Measurements from ENCODE around the gene RPL34. TPM values are rescaled to one million over a fixed set of nuclear protein-coding genes. Genes with fewer than 3 reads are reported as not detected.

RPL34 gene
- total and polyA plus RNA-seq, 2 experiments from 2014 or later: 588 to 935 TPM

DNA sequence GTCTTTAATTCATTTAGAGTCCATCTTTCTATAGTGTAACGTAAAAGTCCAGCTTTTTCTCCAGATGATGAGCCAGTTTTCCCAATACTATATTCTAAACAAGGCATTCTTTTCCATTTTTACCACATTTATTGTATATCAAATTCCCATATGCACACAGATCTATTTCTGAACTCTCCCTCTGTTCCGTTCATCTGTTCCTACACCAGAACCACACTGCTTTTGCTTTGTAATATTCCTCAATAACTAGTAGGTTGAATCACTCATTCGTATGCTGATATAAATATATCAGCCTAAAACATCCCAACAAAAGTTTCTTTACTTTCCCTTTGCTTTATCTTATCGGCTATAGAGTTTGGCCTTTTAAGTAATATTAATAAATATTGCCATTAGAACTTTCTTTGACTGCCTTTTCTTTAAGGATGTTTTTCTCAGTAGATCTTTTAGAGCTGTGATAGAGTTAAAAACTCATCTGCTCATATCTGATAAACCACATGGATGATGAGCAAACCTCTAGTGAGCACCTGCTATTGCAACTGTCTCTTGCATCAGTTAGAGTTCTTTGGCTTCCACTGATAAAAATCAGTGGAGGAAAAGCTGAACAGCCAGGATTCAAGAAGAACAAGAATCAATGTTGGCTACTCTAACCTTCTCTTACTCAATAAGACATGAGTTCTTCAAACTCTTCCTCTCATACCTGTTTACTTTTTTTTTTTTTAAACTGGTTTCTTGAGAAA, 13.1 kb upstream of the RPL34 start:
- Histone ChIP-seq H3F3A (ENCODE audit: insufficient read depth) (no peaks in the 10 kb centered on the region), H4K20me1 (ENCODE audit: insufficient read depth) (no peaks in the 10 kb centered on the region), H3K4me3 (no peak overlapping the region), H3K27me3 (replicated peaks; ENCODE audit: insufficient read depth) (no peaks in the 10 kb centered on the region), H3K4me1 (ENCODE audit: insufficient read depth) (no peaks in the 10 kb centered on the region), H3K79me2 (ENCODE audit: insufficient read depth) (no peaks in the 10 kb centered on the region), H3K9me2 (ENCODE audit: insufficient read depth) (no peaks in the 10 kb centered on the region), H3K9ac (no peak overlapping the region), H3K27ac (no peak overlapping the region), H2AFZ (no peak overlapping the region), H3K9me3 (ENCODE audit: low read depth) (no peaks in the 10 kb centered on the region), H3K36me3 (ENCODE audit: low read depth) (no peaks in the 10 kb centered on the region), H3K4me2 (ENCODE audit: unreplicated experiment) (no peak overlapping the region)
- in situ Hi-C loops (cut with MboI): no loop called here
- WGBS, 2 experiments (ENCODE audit: low coverage in 1 of 2, low lambda C conversion rate in 2 of 2, missing lambda C conversion rate in 2 of 2): 84% methylated on average over 4 of the region's 4 CpGs
- TF ChIP-seq EZH2phosphoT487 (IDR thresholded peaks at IDR 0.05; ENCODE audit: insufficient read depth, low read depth) (no peak), EZH2 (IDR thresholded peaks at IDR 0.05; ENCODE audit: insufficient read depth, poor library complexity, severe bottlenecking) (no peak)
- DNase-seq: no peak

DNA sequence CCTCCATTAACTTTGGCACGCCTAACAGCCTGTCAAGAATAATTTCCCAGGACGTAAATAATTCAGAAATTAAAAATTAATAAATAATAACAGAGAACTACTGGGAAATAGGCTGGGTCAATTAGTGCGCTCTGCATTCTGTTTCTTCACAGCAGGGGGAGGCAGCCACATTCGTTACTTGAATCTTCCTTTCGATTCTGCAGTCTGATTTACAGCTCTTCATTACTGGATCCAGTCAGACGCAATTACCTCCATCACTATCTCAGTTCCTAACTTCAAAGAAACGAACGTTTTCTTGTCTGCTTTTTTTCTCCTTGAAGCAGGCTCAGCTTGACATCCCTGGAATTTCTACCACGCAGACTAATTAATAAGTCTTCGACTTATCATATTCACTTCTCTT, 9.0 kb upstream of the RPL34 start:
- Histone ChIP-seq H3K4me1 (ENCODE audit: insufficient read depth) (no peaks in the 10 kb centered on the region), H2AFZ (peak overlapping the region; percentile 88), H3K4me3 (peak overlapping the region; percentile 76), H3K36me3 (ENCODE audit: low read depth) (no peaks in the 10 kb centered on the region), H3K27ac (no peak overlapping the region), H3F3A (ENCODE audit: insufficient read depth) (no peaks in the 10 kb centered on the region), H3K4me2 (ENCODE audit: unreplicated experiment) (peak overlapping the region; percentile 92), H3K9me3 (ENCODE audit: low read depth) (no peaks in the 10 kb centered on the region), H3K27me3 (replicated peaks; ENCODE audit: insufficient read depth) (no peaks in the 10 kb centered on the region), H3K79me2 (ENCODE audit: insufficient read depth) (no peaks in the 10 kb centered on the region), H3K9me2 (ENCODE audit: insufficient read depth) (no peaks in the 10 kb centered on the region), H3K9ac (peak overlapping the region; percentile 58; the same call in 1 of the 2 replicates), H4K20me1 (ENCODE audit: insufficient read depth) (no peaks in the 10 kb centered on the region)
- 28 to 36% methylated on average over 10 of the region's 10 CpGs for WGBS, 2 experiments (ENCODE audit: low coverage in 1 of 2, low lambda C conversion rate in 2 of 2, missing lambda C conversion rate in 2 of 2)
- peak; percentile 60 for DNase-seq
- in situ Hi-C loops (cut with MboI): no loop called here
- no peak for TF ChIP-seq EZH2phosphoT487 (IDR thresholded peaks at IDR 0.05; ENCODE audit: insufficient read depth, low read depth)
- TF ChIP-seq EZH2 (IDR thresholded peaks at IDR 0.05; ENCODE audit: insufficient read depth, poor library complexity, severe bottlenecking): no peak

DNA sequence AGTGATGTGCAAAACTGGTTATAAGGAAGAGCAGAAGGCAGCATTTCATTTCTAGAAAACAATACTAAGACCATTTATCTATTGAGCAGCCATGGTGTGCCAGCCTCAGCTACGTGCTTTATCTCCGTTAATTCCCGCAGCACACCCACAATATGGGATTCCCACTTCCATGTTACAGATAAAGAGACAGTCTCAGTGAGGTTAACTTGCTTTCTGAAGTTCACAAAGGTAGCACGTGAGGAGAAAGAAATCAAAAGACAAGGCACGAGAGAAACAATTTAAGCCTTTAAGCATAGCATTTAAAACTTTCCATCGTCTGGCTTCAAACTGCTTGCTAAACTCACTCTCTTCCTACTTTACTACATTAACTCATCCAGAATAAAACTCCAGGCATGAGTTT, 8.0 kb upstream of the RPL34 start:
- no peaks in the 10 kb centered on the region for H3K9me2 ChIP-seq (ENCODE audit: insufficient read depth)
- no peaks in the 10 kb centered on the region for H3K4me1 ChIP-seq (ENCODE audit: insufficient read depth)
- no peak overlapping the region for H3K9ac ChIP-seq
- H4K20me1 ChIP-seq (ENCODE audit: insufficient read depth): no peaks in the 10 kb centered on the region
- no peaks in the 10 kb centered on the region for H3F3A ChIP-seq (ENCODE audit: insufficient read depth)
- H3K4me3 ChIP-seq: no peak overlapping the region
- H3K27ac ChIP-seq: no peak overlapping the region
- H3K27me3 ChIP-seq (replicated peaks; ENCODE audit: insufficient read depth): no peaks in the 10 kb centered on the region
- in situ Hi-C loops (cut with MboI): no loop called here
- H3K4me2 ChIP-seq (ENCODE audit: unreplicated experiment): no peak overlapping the region
- no peaks in the 10 kb centered on the region for H3K9me3 ChIP-seq (ENCODE audit: low read depth)
- TF ChIP-seq EZH2 (IDR thresholded peaks at IDR 0.05; ENCODE audit: insufficient read depth, poor library complexity, severe bottlenecking) (no peak), EZH2phosphoT487 (IDR thresholded peaks at IDR 0.05; ENCODE audit: insufficient read depth, low read depth) (no peak)
- DNase-seq: no peak
- H3K36me3 ChIP-seq (ENCODE audit: low read depth): no peaks in the 10 kb centered on the region
- H2AFZ ChIP-seq: peak overlapping the region; percentile 88; the same call in 1 of the 2 replicates
- H3K79me2 ChIP-seq (ENCODE audit: insufficient read depth): no peaks in the 10 kb centered on the region
- 77% methylated on average over 6 of the region's 6 CpGs for WGBS, 2 experiments (ENCODE audit: low coverage in 1 of 2, low lambda C conversion rate in 2 of 2, missing lambda C conversion rate in 2 of 2)

DNA sequence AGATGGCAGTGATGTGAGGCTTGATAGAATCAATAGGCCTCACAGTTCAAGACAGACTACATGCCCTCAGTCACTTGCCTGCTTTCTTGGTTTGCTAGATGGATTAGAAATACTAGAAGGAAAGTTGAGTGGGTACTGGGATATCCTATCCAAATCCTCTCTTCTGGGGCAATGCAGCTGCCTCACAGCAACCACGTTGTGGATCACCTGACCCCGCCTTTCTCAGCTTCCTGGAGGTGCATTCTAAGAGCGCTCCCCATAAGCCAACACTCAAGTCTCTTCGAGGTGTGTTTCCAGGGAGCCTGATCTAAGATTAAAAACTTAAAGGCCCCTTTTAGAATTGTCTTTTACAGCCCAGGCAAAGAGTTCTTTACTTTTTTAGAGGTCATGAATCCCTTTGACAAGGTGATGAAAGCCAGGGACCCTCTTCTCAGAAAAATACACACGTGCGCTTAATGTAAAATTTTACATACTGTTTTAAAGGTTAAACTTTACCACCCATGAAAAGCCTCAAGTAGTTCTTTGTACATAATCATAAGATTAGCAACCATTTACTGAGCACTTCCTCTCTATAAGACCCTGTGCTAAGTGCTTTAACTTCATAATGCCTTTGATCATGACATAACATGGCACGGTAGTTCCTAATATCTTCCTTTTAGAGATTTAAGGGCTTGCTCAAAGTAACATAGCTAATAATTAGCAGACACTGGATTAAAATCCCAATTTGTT, 840 bp upstream of the RPL34 start:
- no peaks in the 10 kb centered on the region for H3K9me2 ChIP-seq (ENCODE audit: insufficient read depth)
- no peaks in the 10 kb centered on the region for H3K27me3 ChIP-seq (replicated peaks; ENCODE audit: insufficient read depth)
- DNase-seq: peak; percentile 25
- 75 to 77% methylated on average over 7 of the region's 7 CpGs for WGBS, 2 experiments (ENCODE audit: low coverage in 1 of 2, low lambda C conversion rate in 2 of 2, missing lambda C conversion rate in 2 of 2)
- TF ChIP-seq EZH2phosphoT487 (IDR thresholded peaks at IDR 0.05; ENCODE audit: insufficient read depth, low read depth) (no peak), EZH2 (IDR thresholded peaks at IDR 0.05; ENCODE audit: insufficient read depth, poor library complexity, severe bottlenecking) (no peak)
- no peaks in the 10 kb centered on the region; the same call in 1 of the 2 replicates for H4K20me1 ChIP-seq (ENCODE audit: insufficient read depth)
- peak overlapping the region; percentile 48 for H3K27ac ChIP-seq
- peak overlapping the region; percentile 71 for H3K9ac ChIP-seq
- no peaks in the 10 kb centered on the region for H3K9me3 ChIP-seq (ENCODE audit: low read depth)
- peak overlapping the region; percentile 95 for H3K4me3 ChIP-seq
- H3K36me3 ChIP-seq (ENCODE audit: low read depth): peaks cover 31% of the 10 kb centered on the region
- peaks cover 42% of the 10 kb centered on the region for H3K79me2 ChIP-seq (ENCODE audit: insufficient read depth)
- in situ Hi-C loops (cut with MboI): no loop called here
- peaks cover 37% of the 10 kb centered on the region for H3K4me1 ChIP-seq (ENCODE audit: insufficient read depth)
- H2AFZ ChIP-seq: peak overlapping the region; percentile 98
- H3F3A ChIP-seq (ENCODE audit: insufficient read depth): peaks cover 24% of the 10 kb centered on the region
- H3K4me2 ChIP-seq (ENCODE audit: unreplicated experiment): peak overlapping the region; percentile 82
